ENCODE results near the gene ESRRG.

The ESRRG gene

GRCh38 chr1:216476341-216476740 lies 246.9 kb downstream of the ESRRG start:
- intact Hi-C loops (cut with DNase I), result no loop called here

GRCh38 chr1:216475659-216476276 lies 247.5 kb downstream of the ESRRG start:
- no peak for DNase-seq
- intact Hi-C loops (cut with DNase I), result no loop called here

More at GRCh38 chr1:216476341-216476740, 246.9 kb downstream of the ESRRG start:
- DNase-seq, result no peak

GRCh38 chr1:216466162-216466801 lies 256.9 kb downstream of the ESRRG start:
- no peak for DNase-seq
- intact Hi-C loops (cut with DNase I), result no loop called here

GRCh38 chr1:216464489-216464888 lies 258.7 kb downstream of the ESRRG start:
- DNase-seq, result no peak
- intact Hi-C loops (cut with DNase I), result no loop called here

- intact Hi-C loops (cut with DNase I), result no loop called here
- no peak for DNase-seq
These were observed 261.0 kb downstream of the ESRRG start for GRCh38 chr1:216462066-216462775.

GRCh38 chr1:216461466-216461865 lies 261.8 kb downstream of the ESRRG start:
- intact Hi-C loops (cut with DNase I), result no loop called here
- DNase-seq, result no peak

GRCh38 chr1:216459651-216460207 lies 263.5 kb downstream of the ESRRG start:
- intact Hi-C loops (cut with DNase I), result no loop called here
- no peak for DNase-seq

- intact Hi-C loops (cut with DNase I), result no loop called here
- no peak for DNase-seq
These were observed 264.4 kb downstream of the ESRRG start for GRCh38 chr1:216458812-216459211.

- intact Hi-C loops (cut with DNase I), result no loop called here
- no peak for DNase-seq
These were observed 265.9 kb downstream of the ESRRG start for GRCh38 chr1:216457356-216457755.

GRCh38 chr1:216456682-216457081 lies 266.5 kb downstream of the ESRRG start:
- intact Hi-C loops (cut with DNase I), result no loop called here
- DNase-seq, result no peak

GRCh38 chr1:216453777-216454176 lies 269.5 kb downstream of the ESRRG start:
- intact Hi-C loops (cut with DNase I), result no loop called here
- DNase-seq, result no peak
